Keratinocyte (primary cell): ENCODE measurements around the gene ZNF530.

ENCODE experiments used
- EZH2 ChIP-seq: IDR thresholded peaks from one replicate; pipeline ENCODE4 v1.6.1; 2012; ENCODE audit warnings: inconsistent platforms, mild to moderate bottlenecking, low read length, moderate library complexity
- TF ChIP-seq, protein P1 (sequence below), 3 experiments: IDR thresholded peaks in 1 of 3; conservative IDR thresholded peaks in 1 of 3; optimal IDR thresholded peaks in 1 of 3; 2 replicates in 2 of 3; 3 replicates in 1 of 3; pipeline versions ENCODE3 to v1.5.1; 2011; ENCODE audit warnings: low read length in 3 of 3, mild to moderate bottlenecking in 3 of 3, moderate library complexity in 2 of 3, control low read depth in 1 of 3, inconsistent platforms in 1 of 3; ENCODE audit not compliant: insufficient read depth in 2 of 3; ENCODE audit errors: extremely low read depth in 1 of 3

DNA sequence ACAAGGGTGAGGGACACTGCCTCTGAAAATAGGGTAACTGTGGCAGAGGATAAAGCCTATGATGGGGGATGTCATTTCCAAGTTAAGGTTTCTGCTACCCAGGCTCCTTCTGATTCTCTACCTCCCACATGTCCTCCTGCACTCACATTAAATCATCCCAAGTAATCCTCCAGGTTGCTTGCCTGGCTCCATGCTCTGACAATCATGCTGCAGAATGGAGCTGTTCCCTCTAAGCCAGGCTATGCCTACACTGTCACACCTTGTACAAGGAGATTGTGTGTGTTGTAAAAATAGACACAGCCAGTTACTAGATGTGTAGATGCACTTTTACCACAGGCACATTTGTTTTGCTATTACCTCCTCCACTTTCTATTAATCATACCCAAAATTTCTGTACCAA lies 29.0 kb upstream of the ZNF530 start:
- TF ChIP-seq, protein P1, sequence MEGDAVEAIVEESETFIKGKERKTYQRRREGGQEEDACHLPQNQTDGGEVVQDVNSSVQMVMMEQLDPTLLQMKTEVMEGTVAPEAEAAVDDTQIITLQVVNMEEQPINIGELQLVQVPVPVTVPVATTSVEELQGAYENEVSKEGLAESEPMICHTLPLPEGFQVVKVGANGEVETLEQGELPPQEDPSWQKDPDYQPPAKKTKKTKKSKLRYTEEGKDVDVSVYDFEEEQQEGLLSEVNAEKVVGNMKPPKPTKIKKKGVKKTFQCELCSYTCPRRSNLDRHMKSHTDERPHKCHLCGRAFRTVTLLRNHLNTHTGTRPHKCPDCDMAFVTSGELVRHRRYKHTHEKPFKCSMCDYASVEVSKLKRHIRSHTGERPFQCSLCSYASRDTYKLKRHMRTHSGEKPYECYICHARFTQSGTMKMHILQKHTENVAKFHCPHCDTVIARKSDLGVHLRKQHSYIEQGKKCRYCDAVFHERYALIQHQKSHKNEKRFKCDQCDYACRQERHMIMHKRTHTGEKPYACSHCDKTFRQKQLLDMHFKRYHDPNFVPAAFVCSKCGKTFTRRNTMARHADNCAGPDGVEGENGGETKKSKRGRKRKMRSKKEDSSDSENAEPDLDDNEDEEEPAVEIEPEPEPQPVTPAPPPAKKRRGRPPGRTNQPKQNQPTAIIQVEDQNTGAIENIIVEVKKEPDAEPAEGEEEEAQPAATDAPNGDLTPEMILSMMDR (optimal IDR thresholded peaks at IDR 0.05 in 1 of 3, IDR thresholded peaks at IDR 0.05 in 1 of 3, conservative IDR thresholded peaks at IDR 0.05 in 1 of 3; ENCODE audit: extremely low read depth in 1 of 3, insufficient read depth in 2 of 3, low read length in 3 of 3) = no peak
- no peak for TF ChIP-seq EZH2
